HEK293T (cell line): ENCODE data around the gene SCARB1.

Experiments
- FOXA1 ChIP-seq: fragments of 450-650 bp; IDR thresholded peaks from 2 replicates; pipeline ENCODE4 v1.6.1; 2016; ENCODE audit warnings: mild to moderate bottlenecking
- FOXM1 ChIP-seq: fragments of 450-650 bp; IDR thresholded peaks from 2 replicates; pipeline ENCODE4 v1.6.1; 2017; ENCODE audit warnings: mild to moderate bottlenecking, borderline replicate concordance
- LEF1 ChIP-seq: fragments of 450-650 bp; IDR thresholded peaks from 2 replicates; pipeline ENCODE4 v1.6.1; 2017; ENCODE audit warnings: mild to moderate bottlenecking, borderline replicate concordance
- NFRKB ChIP-seq: fragments of 450-650 bp; IDR thresholded peaks from 2 replicates; pipeline ENCODE4 v1.6.1; 2016; ENCODE audit warnings: mild to moderate bottlenecking, moderate library complexity
- PKNOX1 ChIP-seq: fragments of 450-650 bp; IDR thresholded peaks from 2 replicates; pipeline ENCODE4 v1.6.1; 2016
- SP1 ChIP-seq: fragments of 450-650 bp; IDR thresholded peaks from 2 replicates; pipeline ENCODE4 v1.6.1; 2017
- SUZ12 ChIP-seq: fragments of 450-650 bp; IDR thresholded peaks from 2 replicates; pipeline ENCODE4 v1.6.1; 2016; ENCODE audit warnings: mild to moderate bottlenecking
- ZNF384 ChIP-seq: fragments of 450-650 bp; IDR thresholded peaks from 2 replicates; pipeline ENCODE4 v1.6.1; 2016

GRCh38 chr12:124753228-124753591 is 110.5 kb downstream of the SCARB1 start:
- TF ChIP-seq NFRKB (no peak), ZNF384 (no peak), PKNOX1 (no peak), LEF1 (no peak), FOXA1 (no peak), SP1 (no peak), SUZ12 (no peak), FOXM1 (no peak)
